ENCODE results near the gene RSPH6A. TPM values are rescaled to one million over a fixed set of nuclear protein-coding genes. Genes with fewer than 3 reads are reported as not detected.
A peak's percentile ranks its signal among the peaks of the same experiment; 100 is the strongest.

Gene RSPH6A
- total and polyA plus RNA-seq, 3 donors from 2014 or later = 17.0 to 88.3 (median 20.9) TPM

DNA sequence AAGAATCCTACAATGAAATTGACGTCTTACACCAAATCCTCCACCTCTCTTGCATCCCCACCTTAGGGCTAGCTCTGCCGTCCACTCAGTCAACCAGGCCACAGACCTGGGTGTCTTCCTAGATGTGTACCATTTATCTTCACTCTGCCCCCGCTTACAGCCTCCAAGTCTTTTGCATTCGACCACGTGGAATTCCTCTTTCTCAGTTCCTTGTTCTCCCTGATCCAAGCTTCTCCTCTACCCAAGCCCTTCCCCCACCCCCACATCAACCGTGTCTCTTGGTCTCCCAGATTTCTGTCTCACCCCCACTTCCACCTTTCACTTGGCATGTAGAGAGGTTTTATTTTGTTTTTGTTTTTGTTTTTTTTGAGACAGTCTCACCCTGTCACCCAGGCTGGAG is 21.2 kb downstream of the RSPH6A start:
- intact Hi-C loops (cut with DNase I; ENCODE audit: low total_unique reads) = no loop called here
- DNase-seq = no peak
- TF ChIP-seq POLR2A (IDR thresholded peaks at IDR 0.05) = no peak
- no peak for TF ChIP-seq CTCF (IDR thresholded peaks at IDR 0.05)
- Histone ChIP-seq H3K4me1 (peaks cover 19% of the 10 kb centered on the region), H3K36me3 (ENCODE audit: low read depth, missing control alignments) (no peaks in the 10 kb centered on the region), H3K4me3 (no peak overlapping the region), H3K27me3 (no peaks in the 10 kb centered on the region), H3K9me3 (no peaks in the 10 kb centered on the region), H3K27ac (no peak overlapping the region)
- 53 to 54% methylated on average over 6 of the region's 6 CpGs for WGBS, 2 donors

- 40 to 45% methylated on average over 3 of the region's 3 CpGs for WGBS, 2 donors
- intact Hi-C loops (cut with DNase I; ENCODE audit: low total_unique reads) = no loop called here
- no peak for DNase-seq
- TF ChIP-seq CTCF (IDR thresholded peaks at IDR 0.05) (no peak), POLR2A (IDR thresholded peaks at IDR 0.05) (no peak)
- no peak overlapping the region for H3K4me3 ChIP-seq
- peaks cover 15% of the 10 kb centered on the region for H3K4me1 ChIP-seq
- no peaks in the 10 kb centered on the region for H3K9me3 ChIP-seq
- H3K36me3 ChIP-seq (ENCODE audit: low read depth, missing control alignments) = no peaks in the 10 kb centered on the region
- no peak overlapping the region for H3K27ac ChIP-seq
- H3K27me3 ChIP-seq = no peaks in the 10 kb centered on the region
These were observed 21.9 kb downstream of the RSPH6A start for GRCh38 chr19:45793178-45793564.

DNA sequence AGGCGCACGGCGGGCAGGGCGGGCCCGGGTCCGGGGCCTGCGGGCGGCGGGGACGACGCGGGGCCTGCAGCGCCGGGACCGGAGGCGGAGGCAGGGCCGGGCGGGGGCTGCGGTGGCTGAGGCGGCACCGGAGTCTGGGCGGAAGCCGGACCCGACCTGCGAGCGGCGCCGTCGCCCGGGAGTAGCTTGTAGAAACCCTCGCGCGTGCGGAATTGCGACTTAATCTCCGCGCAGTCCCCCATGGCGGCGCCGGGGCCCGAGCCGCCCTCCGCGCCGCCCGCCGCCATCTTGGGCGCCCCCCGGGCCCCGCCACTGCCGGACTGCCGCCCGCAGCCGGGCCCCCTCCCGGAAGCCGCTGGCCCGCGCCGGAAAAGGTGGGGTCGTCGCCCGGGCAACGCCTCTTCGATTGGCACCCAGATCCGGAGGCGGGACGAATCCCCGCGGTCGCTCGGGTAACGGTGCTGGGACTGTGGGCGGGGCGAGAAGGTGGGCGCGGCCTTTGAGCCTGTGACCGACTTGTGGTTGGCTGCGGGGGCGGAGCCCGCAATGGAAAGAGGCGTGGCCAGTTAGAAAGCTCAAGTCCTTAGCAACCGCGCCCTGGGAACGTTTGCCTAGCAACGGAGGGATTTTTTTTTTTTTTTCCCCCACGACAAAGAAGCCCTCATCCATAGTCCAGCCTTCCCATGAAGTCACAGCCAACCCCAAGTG is 22.5 kb downstream of the RSPH6A start, which contains the start of gene DMWD:
DMWD (minus strand) TSS at position 376 of the 708 bp plus-strand sequence; CDS start at position 287, 89 bp downstream.
- DNase-seq = peak; percentile 100
- Histone ChIP-seq H3K4me3 (peak within 1 kb of the TSS; percentile 52 to 91), H3K36me3 (ENCODE audit: low read depth, missing control alignments) (no peaks in the 10 kb centered on the region), H3K27ac (peak within 1 kb of the TSS in 1 of 2 donors; percentile 80), H3K4me1 (peaks cover 15% of the 10 kb centered on the region), H3K27me3 (no peaks in the 10 kb centered on the region), H3K9me3 (no peaks in the 10 kb centered on the region)
- 0 to 1% methylated on average over 8 to 69 of the region's 86 CpGs for WGBS, 2 donors
- TF ChIP-seq CTCF (IDR thresholded peaks at IDR 0.05) (no peak), POLR2A (IDR thresholded peaks at IDR 0.05) (peak; percentile 13)
- intact Hi-C loops (cut with DNase I; ENCODE audit: low total_unique reads) = no loop called here

- 3 to 9% methylated on average over 11 to 30 of the region's 31 CpGs for WGBS, 2 donors
- no peak for TF ChIP-seq POLR2A (IDR thresholded peaks at IDR 0.05)
- peaks cover 15% of the 10 kb centered on the region for H3K4me1 ChIP-seq
- peak overlapping the region; percentile 52 to 91 for H3K4me3 ChIP-seq
- DNase-seq = no peak
- intact Hi-C loops (cut with DNase I; ENCODE audit: low total_unique reads) = no loop called here
- peak overlapping the region in 1 of 2 donors; percentile 80 for H3K27ac ChIP-seq
- no peaks in the 10 kb centered on the region for H3K36me3 ChIP-seq (ENCODE audit: low read depth, missing control alignments)
- no peaks in the 10 kb centered on the region for H3K9me3 ChIP-seq
- no peaks in the 10 kb centered on the region for H3K27me3 ChIP-seq
These were observed 23.2 kb downstream of the RSPH6A start for GRCh38 chr19:45791744-45792469.

- intact Hi-C loops (cut with DNase I; ENCODE audit: low total_unique reads) = no loop called here
- Histone ChIP-seq H3K4me1 (peaks cover 15% of the 10 kb centered on the region), H3K4me3 (no peak overlapping the region), H3K27me3 (no peaks in the 10 kb centered on the region), H3K9me3 (no peaks in the 10 kb centered on the region), H3K27ac (no peak overlapping the region), H3K36me3 (ENCODE audit: low read depth, missing control alignments) (no peaks in the 10 kb centered on the region)
- WGBS, 2 donors = 82 to 85% methylated on average over 8 of the region's 8 CpGs
- TF ChIP-seq CTCF (IDR thresholded peaks at IDR 0.05) (no peak), POLR2A (IDR thresholded peaks at IDR 0.05) (no peak)
- DNase-seq = no peak
These were observed 24.2 kb downstream of the RSPH6A start for GRCh38 chr19:45790942-45791341.
